GM18858 (cell line): ENCODE data around the gene STAMBPL1.
"Not testable (repeated sequence)": the region's sequence is repeated elsewhere in the genome, so short reads cannot be mapped to it uniquely, and the experiment has no call there.

ENCODE experiments used
- ATAC-seq: cut with Tn5 transposase; IDR thresholded peaks from one replicate; pipeline ENCODE4 v1.9.1; 2021; ENCODE audit not compliant: unreplicated experiment

STAMBPL1 gene

DNA sequence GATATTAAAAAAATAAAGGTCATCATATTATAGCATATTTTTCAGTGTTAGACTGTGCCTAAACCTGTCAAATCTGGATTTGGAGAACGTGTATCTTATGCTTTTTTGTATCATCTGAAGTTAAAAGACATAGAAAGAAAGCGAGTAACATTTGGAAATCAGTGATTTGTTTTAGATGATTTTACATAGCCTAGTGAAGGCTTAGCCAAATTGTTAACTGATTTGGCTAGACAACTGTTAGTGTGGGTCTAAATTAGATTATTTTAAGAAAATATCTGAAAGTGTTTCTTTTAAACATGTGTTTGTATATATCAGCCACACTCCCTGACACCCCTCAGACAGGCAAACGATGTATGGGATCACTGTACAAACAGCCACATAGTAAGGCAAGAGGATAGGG lies 36.9 kb downstream of the STAMBPL1 start:
- ATAC-seq = no peak

- no peak for ATAC-seq
Measured at GRCh38 chr10:88918191-88918905, 38.3 kb downstream of the STAMBPL1 start.

DNA sequence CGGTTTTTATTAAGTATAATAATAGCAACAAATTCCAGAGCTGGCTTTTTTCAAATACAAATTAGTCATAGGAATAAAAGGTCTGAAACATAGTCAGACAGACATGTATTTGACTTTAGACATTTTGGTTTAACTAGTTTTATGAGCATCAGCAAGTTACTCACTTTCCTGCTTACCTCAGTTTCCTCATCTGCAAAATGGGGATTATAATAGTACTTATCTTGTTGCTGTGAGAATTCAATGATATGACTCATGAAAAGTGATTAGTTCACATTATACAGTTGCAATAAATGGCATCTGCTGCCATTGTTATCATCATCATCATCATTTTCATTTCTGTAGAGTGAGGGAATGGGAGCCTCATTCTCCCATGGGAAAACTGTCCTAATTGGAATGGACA lies 39.0 kb downstream of the STAMBPL1 start:
- no peak for ATAC-seq

GRCh38 chr10:88920198-88920597 lies 40.2 kb downstream of the STAMBPL1 start:
- ATAC-seq = no peak

GRCh38 chr10:88920986-88921593 lies 41.0 kb downstream of the STAMBPL1 start:
- no peak for ATAC-seq

- no peak for ATAC-seq
Measured at GRCh38 chr10:88922041-88922440, 42.0 kb downstream of the STAMBPL1 start.

DNA sequence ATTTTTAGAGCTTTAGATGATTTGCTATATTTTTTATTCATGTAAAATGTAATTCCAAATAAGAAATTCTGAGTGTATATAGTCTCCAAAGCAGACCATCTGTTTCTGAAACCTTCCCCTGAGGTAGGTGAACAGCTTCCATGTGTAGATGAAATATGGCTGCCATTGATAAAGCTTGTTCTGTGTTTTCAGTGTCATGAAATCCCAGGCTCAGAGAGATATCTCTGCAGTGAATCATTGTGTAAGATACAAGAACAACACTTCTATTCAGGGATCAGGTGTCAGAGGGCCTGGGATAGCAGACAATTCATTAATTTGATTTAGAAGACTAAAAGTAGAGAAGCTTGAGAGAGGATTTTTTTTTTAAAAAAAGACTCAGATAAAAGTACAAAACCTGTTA lies 43.5 kb downstream of the STAMBPL1 start:
- no peak for ATAC-seq

GRCh38 chr10:88926566-88927415 lies 46.7 kb downstream of the STAMBPL1 start:
- no peak for ATAC-seq

GRCh38 chr10:88927416-88927690 lies 47.3 kb downstream of the STAMBPL1 start:
- ATAC-seq = no peak

DNA sequence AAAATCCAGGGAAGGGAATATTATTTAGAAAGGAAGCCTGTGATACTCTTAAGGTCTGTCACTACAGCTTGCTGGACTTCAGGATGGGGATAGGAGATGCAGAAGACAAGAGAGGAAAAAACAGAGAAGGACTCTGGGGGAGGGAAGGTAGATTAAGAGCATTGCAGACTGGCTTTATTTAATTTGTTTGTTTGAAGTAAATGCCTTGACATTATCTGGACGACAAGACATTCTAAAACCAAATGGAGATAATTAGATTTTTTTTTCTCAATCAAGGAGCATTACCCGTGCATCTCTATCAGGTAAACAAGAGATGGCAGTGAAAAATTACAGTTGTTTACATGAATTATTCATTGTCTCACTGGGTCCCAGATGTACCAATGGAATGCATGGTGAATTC lies 48.2 kb downstream of the STAMBPL1 start:
- no peak for ATAC-seq

- ATAC-seq = no peak
Measured at GRCh38 chr10:88931548-88931947, 51.5 kb downstream of the STAMBPL1 start.

DNA sequence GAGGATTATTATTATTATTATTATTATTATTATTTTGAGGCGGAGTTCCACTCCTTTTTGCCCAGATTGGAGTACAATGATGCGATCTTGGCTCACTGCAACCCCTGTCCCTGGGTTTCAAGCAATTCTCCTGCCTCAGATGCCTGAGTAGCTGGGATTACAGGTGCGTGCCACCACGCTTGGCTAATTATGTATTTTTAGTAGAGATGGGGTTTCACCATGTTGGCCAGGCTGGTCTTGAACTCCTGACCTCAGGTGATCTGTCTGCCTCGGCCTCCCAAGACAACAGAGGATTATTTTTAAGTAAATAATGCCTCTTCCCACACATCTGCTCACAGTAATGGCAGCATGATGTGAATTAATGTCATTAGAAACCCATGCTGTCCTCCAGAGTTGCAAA lies 52.0 kb downstream of the STAMBPL1 start:
- not testable (repeated sequence) for ATAC-seq

DNA sequence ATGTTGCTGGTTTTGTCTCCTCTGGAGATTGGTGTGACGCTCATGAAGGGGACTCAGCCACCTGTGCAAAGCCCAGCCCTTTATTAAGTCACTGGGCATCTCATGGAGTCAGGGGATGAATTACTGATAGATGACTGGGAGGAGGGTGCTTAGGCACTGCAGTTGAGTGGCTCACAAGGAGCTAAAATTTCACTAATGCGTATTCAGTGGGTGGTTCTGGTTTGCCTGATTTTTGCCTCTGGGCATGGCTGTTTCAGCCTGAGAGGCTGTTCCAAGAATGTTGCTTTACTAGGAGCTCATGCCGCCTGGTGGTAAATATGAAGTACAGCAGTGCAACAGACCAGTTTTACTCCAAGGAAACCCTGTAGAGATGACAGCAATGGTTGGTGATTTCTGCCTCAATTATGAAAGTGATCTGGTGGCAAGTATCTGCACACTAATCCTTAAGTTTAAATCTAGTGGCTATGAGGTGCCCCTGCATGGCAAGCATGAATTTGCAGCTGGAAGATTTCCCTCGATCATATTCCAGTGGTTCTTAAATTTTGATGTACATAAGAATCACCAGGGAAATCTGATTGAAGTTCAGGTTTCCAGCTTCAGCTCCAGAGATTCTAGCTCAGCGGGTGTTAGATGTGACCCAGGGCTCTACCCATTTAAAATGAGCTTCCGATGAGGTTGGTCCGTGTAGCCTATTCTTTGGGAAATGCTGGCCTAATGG lies 52.7 kb downstream of the STAMBPL1 start:
- ATAC-seq = peak; percentile 53

GRCh38 chr10:88933564-88933963 lies 53.5 kb downstream of the STAMBPL1 start:
- no peak for ATAC-seq

- peak; percentile 35 for ATAC-seq
Measured at GRCh38 chr10:88934900-88935672, 55.0 kb downstream of the STAMBPL1 start.

DNA sequence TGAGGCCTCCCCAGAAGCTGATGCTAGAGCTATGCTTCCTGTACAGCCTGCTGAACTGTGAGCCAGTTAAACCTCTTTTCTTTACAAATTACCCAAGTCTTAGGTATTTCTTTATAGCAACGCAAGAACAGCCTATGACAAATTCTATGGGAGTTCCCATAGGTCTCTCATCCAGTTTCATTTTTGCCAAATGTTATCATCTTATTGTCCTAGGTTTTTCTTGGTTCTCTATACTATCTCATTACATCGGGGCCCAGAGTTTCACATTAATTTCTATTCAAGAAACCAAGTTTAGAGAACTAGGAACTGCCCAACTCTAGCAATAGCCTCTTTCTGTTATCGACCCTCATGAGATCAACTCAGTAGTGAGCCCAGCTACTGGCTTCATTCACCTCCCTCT lies 56.6 kb downstream of the STAMBPL1 start:
- ATAC-seq = no peak

- ATAC-seq = no peak
Measured at GRCh38 chr10:88938039-88938438, 58.0 kb downstream of the STAMBPL1 start.

- no peak for ATAC-seq
Measured at GRCh38 chr10:88938938-88939337, 58.9 kb downstream of the STAMBPL1 start.

GRCh38 chr10:88941026-88941425 lies 61.0 kb downstream of the STAMBPL1 start:
- no peak for ATAC-seq

GRCh38 chr10:88943778-88944177 lies 63.7 kb downstream of the STAMBPL1 start:
- no peak for ATAC-seq

- ATAC-seq = peak; percentile 53
Measured at GRCh38 chr10:88944813-88945212, 64.8 kb downstream of the STAMBPL1 start.
